HUES48 (cell line): Measurements from ENCODE around the gene HLA-E.
"Not testable (repeated sequence)": the region's sequence is repeated elsewhere in the genome, so short reads cannot be mapped to it uniquely, and the experiment has no call there.

Experiments
- H3K27ac ChIP-seq: one replicate; pipeline ENCODE4 v1.7.0; 2013; ENCODE audit warnings: low read depth, low read length, inconsistent platforms
- H3K27me3 ChIP-seq: 2 replicates; pipeline ENCODE4 v1.6.1; 2013; ENCODE audit warnings: mild to moderate bottlenecking, low read length; ENCODE audit not compliant: control insufficient read depth, insufficient read depth
- H3K36me3 ChIP-seq: 2 replicates; pipeline ENCODE4 v1.6.1; 2013; ENCODE audit warnings: low read length; ENCODE audit not compliant: control insufficient read depth, insufficient read depth
- H3K4me1 ChIP-seq: 2 replicates; pipeline ENCODE4 v1.6.1; 2013; ENCODE audit warnings: mild to moderate bottlenecking, low read length; ENCODE audit not compliant: control insufficient read depth, insufficient read depth
- H3K4me3 ChIP-seq: 2 replicates; pipeline ENCODE4 v1.5.1; 2013; ENCODE audit warnings: mild to moderate bottlenecking, low read depth, low read length
- H3K9ac ChIP-seq: 2 replicates; pipeline ENCODE4 v1.6.1; 2013; ENCODE audit warnings: mild to moderate bottlenecking, low read depth, low read length, moderate library complexity
- H3K9me3 ChIP-seq: 2 replicates; pipeline ENCODE4 v1.6.1; 2013; ENCODE audit warnings: low read length; ENCODE audit not compliant: control insufficient read depth, insufficient read depth

HLA-E gene

DNA sequence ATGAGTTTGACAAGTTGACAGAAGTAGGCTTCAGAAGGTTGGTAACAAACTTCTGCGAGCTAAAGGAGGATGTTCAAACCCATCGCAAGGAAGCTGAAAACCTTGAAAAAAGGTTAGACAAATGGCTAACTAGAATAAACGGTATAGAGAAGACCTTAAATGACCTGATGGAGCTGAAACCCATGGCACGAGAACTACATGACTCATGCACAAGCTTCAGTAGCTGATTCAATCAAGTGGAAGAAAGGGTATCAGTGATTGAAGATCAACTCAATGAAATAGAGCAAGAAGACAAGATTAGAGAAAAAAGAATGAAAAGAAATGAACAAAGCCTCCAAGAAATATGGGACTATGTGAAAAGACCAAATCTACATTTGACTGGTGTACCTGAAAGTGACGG lies 32.6 kb downstream of the HLA-E start:
- not testable (repeated sequence) for H3K9me3 ChIP-seq

DNA sequence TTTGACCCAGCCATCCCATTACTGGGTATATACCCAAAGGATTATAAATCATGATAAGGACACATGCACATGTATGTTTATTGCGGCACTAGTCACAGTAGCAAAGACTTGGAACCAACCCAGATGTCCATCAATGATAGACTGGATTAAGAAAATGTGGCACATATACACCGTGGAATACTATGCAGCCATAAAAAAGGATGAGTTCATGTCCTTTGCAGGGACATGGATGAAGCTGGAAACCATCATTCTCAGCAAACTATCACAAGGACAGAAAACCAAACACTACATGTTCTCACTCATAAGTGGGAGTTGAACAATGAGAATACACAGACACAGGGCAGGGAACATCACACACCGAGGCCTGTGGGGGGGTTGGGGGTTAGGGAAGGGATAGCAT lies 37.1 kb downstream of the HLA-E start:
- not testable (repeated sequence) for H3K9ac ChIP-seq, H3K4me1 ChIP-seq, H3K4me3 ChIP-seq, H3K27ac ChIP-seq, H3K36me3 ChIP-seq, H3K27me3 ChIP-seq, H3K9me3 ChIP-seq

More for the DNA sequence above, 32.6 kb downstream of the HLA-E start:
- H3K4me3 ChIP-seq, H3K9ac ChIP-seq, H3K4me1 ChIP-seq, H3K36me3 ChIP-seq, H3K27me3 ChIP-seq, H3K27ac ChIP-seq: not testable (repeated sequence)

DNA sequence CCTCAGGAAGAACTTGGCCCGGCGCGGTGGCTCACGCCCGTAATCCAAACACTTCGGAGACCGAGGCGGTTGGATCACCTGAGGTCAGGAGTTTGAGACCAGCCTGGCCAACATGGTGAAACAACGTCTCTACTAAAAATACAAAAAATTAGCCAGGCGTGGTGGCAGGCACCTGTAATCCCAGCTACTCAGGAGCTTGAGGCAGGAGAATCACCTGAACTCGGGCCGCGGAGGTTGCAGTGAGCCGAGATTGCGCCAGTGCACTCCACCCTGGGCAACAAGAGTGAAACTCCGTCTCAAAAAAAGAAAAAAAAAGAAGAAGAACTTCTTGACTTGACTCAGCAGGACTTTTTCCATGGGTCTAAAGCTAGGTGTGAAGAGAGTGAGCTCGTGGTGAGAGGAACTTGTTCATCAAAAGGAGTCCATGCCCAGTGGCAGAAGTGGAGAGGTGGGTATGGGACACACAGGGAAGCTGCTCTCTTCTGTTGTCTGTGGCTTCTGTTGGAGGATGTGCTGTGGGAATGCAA lies 40.1 kb downstream of the HLA-E start:
- H3K9ac ChIP-seq: not testable (repeated sequence)

DNA sequence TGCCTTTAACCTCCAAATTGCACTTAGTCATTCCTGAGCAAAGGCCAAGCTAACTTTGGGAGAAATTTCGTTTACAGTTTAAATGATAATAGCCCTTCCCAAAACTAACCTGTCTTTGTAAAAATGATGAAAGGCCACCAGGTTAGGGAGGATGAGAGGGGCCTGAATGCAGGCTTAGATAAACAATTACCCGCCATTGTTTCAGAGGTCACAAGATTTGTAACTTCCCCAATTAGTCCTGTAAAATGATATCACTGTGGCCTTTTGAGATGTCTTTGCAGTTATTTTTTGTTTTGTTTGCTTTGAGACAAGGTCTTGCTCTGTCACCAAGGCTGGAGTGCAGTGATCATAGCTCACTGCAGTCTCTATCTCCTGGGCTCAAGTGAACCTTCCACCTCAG lies 40.7 kb downstream of the HLA-E start:
- H3K9me3 ChIP-seq: no peaks in the 10 kb centered on the region
- no peak overlapping the region for H3K9ac ChIP-seq
- H3K27me3 ChIP-seq: no peaks in the 10 kb centered on the region
- H3K4me1 ChIP-seq: no peaks in the 10 kb centered on the region
- H3K27ac ChIP-seq: no peak overlapping the region
- H3K36me3 ChIP-seq: no peaks in the 10 kb centered on the region
- no peak overlapping the region for H3K4me3 ChIP-seq

More for the DNA sequence above, 40.1 kb downstream of the HLA-E start:
- H3K9me3 ChIP-seq, H3K4me1 ChIP-seq, H3K27me3 ChIP-seq, H3K27ac ChIP-seq, H3K4me3 ChIP-seq, H3K36me3 ChIP-seq: not testable (repeated sequence)

DNA sequence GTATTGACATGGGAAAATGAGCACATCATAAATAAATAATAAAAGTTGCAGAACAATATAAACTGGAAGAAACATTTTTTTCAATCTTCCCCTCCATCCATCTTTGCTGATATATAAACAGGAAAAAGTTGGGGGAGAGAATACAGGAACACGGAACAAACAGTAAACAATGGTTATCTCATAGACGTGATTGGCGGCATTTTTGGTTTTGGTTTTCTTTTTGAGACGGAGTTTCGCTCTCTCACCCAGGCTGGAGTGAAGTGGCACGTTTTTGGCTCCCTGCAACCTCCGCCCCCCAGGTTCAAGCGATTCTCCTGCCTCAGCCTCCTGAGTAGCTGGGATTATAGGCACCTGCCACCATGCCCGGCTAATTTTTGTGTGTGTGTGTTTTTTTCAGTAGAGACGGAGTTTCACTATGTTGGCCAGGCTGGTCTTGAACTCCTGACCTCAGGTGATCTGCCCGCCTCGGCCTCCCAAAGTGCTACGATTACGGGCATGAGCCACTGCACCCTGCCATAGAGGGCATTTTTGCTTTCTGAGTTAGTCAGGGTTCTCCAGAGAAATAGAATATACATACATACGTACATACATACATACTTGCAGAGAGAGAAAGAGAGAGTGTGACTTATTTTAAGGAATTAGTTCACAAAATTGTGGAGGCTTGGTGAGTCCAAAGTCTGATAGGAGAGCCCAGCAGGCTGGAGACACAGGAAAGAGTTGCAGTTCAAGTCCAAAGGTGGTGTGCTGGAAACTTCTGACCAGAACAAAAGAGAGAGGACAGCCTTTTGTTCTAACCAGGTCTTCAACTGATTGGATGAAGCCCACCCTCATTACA lies 44.4 kb downstream of the HLA-E start:
- H3K4me3 ChIP-seq: no peak overlapping the region
- no peak overlapping the region for H3K9ac ChIP-seq
- no peaks in the 10 kb centered on the region for H3K36me3 ChIP-seq
- H3K27me3 ChIP-seq: no peaks in the 10 kb centered on the region
- no peak overlapping the region for H3K27ac ChIP-seq
- no peaks in the 10 kb centered on the region for H3K4me1 ChIP-seq
- no peaks in the 10 kb centered on the region for H3K9me3 ChIP-seq

DNA sequence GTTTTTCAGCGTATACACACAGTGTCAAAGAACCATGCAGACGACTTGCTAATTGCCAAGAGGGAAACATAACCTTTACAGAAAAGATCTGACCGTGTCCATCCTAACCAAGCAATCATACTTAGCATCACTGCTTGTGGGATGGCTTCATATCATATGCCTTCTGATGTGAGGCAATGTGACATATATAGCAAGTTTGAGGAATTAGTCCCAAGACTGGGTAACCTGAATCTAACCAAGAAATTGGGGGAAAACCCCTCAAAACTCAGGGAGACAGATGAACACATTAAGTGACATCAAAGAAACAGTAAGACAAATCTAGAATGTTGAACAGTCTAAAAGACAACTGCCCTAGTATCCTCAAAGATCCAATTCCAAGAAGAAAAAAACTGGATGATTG lies 48.6 kb downstream of the HLA-E start:
- H3K27me3 ChIP-seq: no peaks in the 10 kb centered on the region
- no peaks in the 10 kb centered on the region for H3K36me3 ChIP-seq
- H3K9ac ChIP-seq: no peak overlapping the region
- no peaks in the 10 kb centered on the region for H3K4me1 ChIP-seq
- no peak overlapping the region for H3K27ac ChIP-seq
- no peaks in the 10 kb centered on the region for H3K9me3 ChIP-seq
- no peak overlapping the region for H3K4me3 ChIP-seq

DNA sequence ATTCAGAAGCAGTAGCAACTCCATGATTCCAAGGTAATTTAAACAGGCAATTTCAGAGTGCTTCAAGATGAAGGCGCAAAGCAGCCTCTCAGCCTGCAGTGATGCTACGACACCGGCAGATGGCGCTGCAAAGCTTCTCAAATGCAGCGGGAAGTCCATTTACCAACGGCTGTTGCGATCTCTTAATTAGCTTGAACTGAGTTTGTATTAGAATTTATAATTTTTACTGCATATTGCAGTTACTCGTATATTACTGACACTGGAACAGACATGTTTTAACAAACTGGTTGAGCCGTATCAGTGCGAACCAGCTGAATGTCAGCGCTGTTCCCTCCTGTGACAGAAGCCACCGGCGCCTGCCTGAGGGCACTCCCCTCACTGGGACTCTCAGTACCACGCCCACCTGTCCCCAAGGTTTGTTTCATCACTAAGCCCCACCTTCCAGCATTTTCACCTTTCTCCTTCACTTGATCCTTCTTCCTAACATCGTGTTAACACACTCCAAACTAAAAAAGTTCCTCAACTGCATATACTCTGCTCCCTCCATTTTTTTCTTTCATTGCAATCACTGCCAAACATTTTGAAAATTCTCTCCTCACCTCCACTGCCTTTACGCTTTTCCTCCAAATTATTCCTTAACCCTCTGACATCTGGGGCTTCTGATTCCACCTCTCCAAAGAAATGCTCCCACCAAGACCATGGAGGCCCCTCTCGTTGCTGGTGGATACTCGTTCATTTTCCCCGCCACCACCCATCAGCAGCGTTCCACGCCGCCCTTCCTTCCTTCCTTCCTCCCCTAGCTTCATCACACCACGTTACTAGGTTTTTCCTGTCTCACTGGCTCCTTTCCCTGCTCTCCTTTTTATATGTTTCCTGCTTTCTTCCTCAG lies 52.5 kb downstream of the HLA-E start:
- Histone ChIP-seq H3K36me3 (peaks cover 13% of the 10 kb centered on the region), H3K27ac (no peak overlapping the region), H3K9ac (no peak overlapping the region), H3K4me3 (peak overlapping the region; percentile 61), H3K4me1 (no peaks in the 10 kb centered on the region), H3K27me3 (no peaks in the 10 kb centered on the region), H3K9me3 (no peaks in the 10 kb centered on the region)

DNA sequence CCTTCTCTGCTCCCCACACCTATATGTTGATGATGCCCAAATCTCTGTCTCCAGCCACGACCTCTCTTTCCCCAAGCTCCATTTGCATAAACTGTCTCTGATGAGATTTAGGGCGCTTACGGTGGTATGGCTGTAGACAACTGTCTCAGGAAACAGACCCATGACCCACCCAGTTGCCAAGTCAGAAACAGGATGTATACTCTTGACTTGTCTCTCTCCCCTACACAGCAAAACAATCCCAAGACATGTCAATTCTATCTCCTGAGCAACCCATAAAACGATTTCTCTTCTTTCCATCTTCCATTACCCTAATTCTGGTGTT lies 53.1 kb downstream of the HLA-E start:
- Histone ChIP-seq H3K9ac (no peak overlapping the region), H3K4me3 (no peak overlapping the region), H3K4me1 (no peaks in the 10 kb centered on the region), H3K27ac (no peak overlapping the region), H3K36me3 (peaks cover 19% of the 10 kb centered on the region), H3K27me3 (no peaks in the 10 kb centered on the region), H3K9me3 (no peaks in the 10 kb centered on the region)

DNA sequence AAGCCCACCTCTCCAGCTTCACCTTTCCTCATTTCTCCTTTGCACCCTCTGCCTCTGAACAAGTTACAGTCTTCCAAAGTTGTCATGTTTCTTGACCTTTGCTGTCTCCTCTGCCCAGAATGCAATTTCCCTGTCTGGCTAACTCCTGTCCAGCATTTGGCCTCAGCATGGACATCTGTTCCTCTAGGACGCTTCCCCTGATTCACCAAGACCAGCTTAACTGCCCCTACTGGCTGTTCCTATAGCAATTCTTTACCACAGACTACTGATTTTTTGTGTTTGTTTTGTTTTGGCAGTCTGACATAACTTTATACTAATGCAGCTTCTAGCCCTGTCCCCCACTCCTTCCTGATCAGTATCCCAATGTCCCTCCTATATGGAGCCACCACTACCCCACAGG lies 53.6 kb downstream of the HLA-E start:
- Histone ChIP-seq H3K36me3 (peaks cover 22% of the 10 kb centered on the region), H3K9me3 (no peaks in the 10 kb centered on the region), H3K27me3 (no peaks in the 10 kb centered on the region), H3K27ac (no peak overlapping the region), H3K9ac (no peak overlapping the region), H3K4me3 (no peak overlapping the region), H3K4me1 (no peaks in the 10 kb centered on the region)
